Measurements from ENCODE around the gene CORO2B. TPM values are rescaled to one million over a fixed set of nuclear protein-coding genes. Genes with fewer than 3 reads are reported as not detected.

The CORO2B gene
- total and polyA plus RNA-seq, 9 donors, result 7.5 to 61.0 (median 18.0) TPM

DNA sequence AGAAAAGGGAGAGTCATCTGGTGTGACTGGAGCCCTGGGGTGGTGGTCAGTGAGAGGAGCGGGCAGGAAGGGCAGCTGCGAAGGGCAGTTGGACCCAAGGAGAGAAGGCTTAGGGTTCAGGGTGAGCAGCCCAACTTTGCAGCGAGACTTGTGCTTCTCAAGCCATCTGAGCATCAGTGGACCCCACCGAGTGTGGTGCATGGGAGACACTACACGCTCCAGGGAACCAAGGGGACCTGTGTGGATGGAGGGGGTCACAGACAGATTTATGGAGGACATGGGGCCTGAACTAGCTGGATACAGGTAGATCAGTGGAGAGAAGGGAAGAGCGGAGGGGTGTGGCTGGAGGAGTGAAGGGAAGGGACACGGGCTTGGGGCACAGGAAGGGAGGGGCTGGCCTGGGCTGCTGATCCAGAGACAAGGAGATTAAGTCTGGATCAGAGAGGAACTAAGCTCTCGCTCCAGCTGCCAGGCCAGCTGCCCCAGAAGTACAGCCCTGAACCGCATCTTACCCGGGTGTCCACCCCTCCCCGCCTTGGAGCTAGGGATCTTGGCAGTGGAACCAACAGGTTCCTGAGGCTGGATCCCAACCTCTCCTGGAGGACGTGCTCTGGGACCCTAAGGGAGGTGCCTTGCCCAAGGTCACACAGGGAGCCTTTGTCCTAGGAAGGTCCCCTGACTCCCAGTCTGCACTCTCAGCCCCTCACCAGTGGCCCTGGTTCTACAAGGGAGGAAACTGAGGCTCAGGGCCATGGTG is 120.5 kb downstream of the CORO2B start:
- intact Hi-C loops (cut with DNase I), result no loop called here
- Histone ChIP-seq H3K4me1 (ENCODE audit: insufficient read depth) (peaks cover 7% of the 10 kb centered on the region), H3K9me3 (no peaks in the 10 kb centered on the region), H3K4me3 (no peak overlapping the region), H3K36me3 (no peaks in the 10 kb centered on the region), H3K27me3 (no peaks in the 10 kb centered on the region), H3K27ac (peak overlapping the region; percentile 64 to 85)
- TF ChIP-seq EP300 (IDR thresholded peaks at IDR 0.05) (no peak), POLR2A (IDR thresholded peaks at IDR 0.05) (no peak)
- TF ChIP-seq, protein P1, sequence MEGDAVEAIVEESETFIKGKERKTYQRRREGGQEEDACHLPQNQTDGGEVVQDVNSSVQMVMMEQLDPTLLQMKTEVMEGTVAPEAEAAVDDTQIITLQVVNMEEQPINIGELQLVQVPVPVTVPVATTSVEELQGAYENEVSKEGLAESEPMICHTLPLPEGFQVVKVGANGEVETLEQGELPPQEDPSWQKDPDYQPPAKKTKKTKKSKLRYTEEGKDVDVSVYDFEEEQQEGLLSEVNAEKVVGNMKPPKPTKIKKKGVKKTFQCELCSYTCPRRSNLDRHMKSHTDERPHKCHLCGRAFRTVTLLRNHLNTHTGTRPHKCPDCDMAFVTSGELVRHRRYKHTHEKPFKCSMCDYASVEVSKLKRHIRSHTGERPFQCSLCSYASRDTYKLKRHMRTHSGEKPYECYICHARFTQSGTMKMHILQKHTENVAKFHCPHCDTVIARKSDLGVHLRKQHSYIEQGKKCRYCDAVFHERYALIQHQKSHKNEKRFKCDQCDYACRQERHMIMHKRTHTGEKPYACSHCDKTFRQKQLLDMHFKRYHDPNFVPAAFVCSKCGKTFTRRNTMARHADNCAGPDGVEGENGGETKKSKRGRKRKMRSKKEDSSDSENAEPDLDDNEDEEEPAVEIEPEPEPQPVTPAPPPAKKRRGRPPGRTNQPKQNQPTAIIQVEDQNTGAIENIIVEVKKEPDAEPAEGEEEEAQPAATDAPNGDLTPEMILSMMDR (IDR thresholded peaks at IDR 0.05), result no peak
- 85 to 91% (median 87%) methylated on average over 12 of the region's 12 CpGs for WGBS, 3 donors
- no peak for DNase-seq

DNA sequence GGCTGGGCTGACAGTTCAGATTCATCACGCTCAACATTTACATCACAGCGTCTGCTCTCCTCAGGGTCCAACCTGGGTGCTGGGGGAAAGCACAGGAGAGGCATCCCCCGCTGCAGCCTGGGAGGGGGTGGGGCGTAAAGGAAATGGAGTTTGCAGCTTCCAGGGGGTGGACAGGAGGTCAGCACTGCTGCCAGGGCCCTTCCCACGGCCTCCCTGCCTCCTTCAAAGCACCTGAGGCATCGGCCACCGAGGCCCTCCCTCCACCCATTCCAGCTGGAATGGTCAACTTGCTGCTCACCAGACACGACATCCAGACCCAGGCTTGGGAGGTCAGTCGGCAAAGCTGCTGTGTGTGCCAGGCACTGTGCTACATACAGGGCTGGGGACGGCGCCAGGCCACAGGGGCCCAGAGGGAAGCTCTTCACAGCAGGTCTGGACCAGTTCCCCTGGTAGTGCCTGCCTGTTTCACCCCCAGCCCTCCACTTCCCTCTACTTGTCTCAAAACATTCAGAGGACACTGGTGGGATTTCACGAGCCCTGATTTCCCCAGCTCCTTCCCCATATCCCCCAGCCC is 121.2 kb downstream of the CORO2B start:
- TF ChIP-seq EP300 (IDR thresholded peaks at IDR 0.05) (no peak), POLR2A (IDR thresholded peaks at IDR 0.05) (no peak)
- TF ChIP-seq, protein P1 (IDR thresholded peaks at IDR 0.05), result no peak
- peaks cover 14% of the 10 kb centered on the region for H3K4me1 ChIP-seq (ENCODE audit: insufficient read depth)
- H3K27me3 ChIP-seq, result no peaks in the 10 kb centered on the region
- H3K36me3 ChIP-seq, result no peaks in the 10 kb centered on the region
- H3K9me3 ChIP-seq, result no peaks in the 10 kb centered on the region
- H3K4me3 ChIP-seq, result no peak overlapping the region
- 78 to 80% (median 79%) methylated on average over 11 to 12 of the region's 12 CpGs for WGBS, 3 donors
- intact Hi-C loops (cut with DNase I), result no loop called here
- peak; percentile 35 to 61 (median 44) for DNase-seq
- H3K27ac ChIP-seq, result peak overlapping the region; percentile 64 to 85

- peaks cover 15% of the 10 kb centered on the region for H3K4me1 ChIP-seq (ENCODE audit: insufficient read depth)
- peak overlapping the region; percentile 64 to 85 for H3K27ac ChIP-seq
- no peaks in the 10 kb centered on the region for H3K27me3 ChIP-seq
- H3K36me3 ChIP-seq, result no peaks in the 10 kb centered on the region
- intact Hi-C loops (cut with DNase I), result no loop called here
- TF ChIP-seq, protein P1 (IDR thresholded peaks at IDR 0.05), result no peak
- no peak for TF ChIP-seq EP300 (IDR thresholded peaks at IDR 0.05)
- no peak for TF ChIP-seq POLR2A (IDR thresholded peaks at IDR 0.05)
- no peak overlapping the region for H3K4me3 ChIP-seq
- peak; percentile 75 to 82 (median 77) for DNase-seq
- no peaks in the 10 kb centered on the region for H3K9me3 ChIP-seq
- WGBS, 3 donors, result 9 to 17% (median 14%) methylated on average over 19 of the region's 19 CpGs
These were observed 121.8 kb downstream of the CORO2B start for GRCh38 chr15:68700455-68701123.

DNA sequence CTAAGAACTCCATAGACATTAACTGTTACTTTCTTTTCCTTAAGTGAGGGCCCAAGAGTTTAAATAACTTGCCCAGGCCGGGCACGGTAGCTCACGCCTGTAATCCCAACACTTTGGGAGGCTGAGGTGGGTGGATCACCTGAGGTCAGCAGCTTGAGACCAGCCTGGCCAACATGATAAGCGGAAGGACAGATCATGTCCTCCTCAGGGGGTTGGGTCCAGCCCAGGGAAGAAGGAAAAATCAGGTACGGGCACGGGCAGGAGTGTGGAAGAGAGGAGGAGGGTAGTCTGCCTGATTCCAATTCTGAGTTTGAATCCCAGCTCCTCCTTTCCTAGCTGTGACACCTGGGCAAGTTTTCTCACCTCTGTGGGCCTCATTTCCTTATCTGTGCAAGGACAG is 123.1 kb downstream of the CORO2B start:
- peaks cover 15% of the 10 kb centered on the region for H3K4me1 ChIP-seq (ENCODE audit: insufficient read depth)
- no peaks in the 10 kb centered on the region for H3K36me3 ChIP-seq
- WGBS, 3 donors, result 92 to 99% (median 97%) methylated on average over 6 of the region's 6 CpGs
- intact Hi-C loops (cut with DNase I), result no loop called here
- no peak for DNase-seq
- TF ChIP-seq POLR2A (IDR thresholded peaks at IDR 0.05), result no peak
- TF ChIP-seq, protein P1 (IDR thresholded peaks at IDR 0.05), result no peak
- TF ChIP-seq EP300 (IDR thresholded peaks at IDR 0.05), result no peak
- H3K4me3 ChIP-seq, result no peak overlapping the region
- H3K27me3 ChIP-seq, result no peaks in the 10 kb centered on the region
- H3K27ac ChIP-seq, result no peak overlapping the region
- H3K9me3 ChIP-seq, result no peaks in the 10 kb centered on the region

Data from ovary (tissue), 9 donors.